ENCODE measurements around the gene EVX2. TPM values are rescaled to one million over a fixed set of nuclear protein-coding genes. Genes with fewer than 3 reads are reported as not detected.

Gene EVX2
- total and polyA plus RNA-seq, 2 donors (not counting 1 experiment from before 2014, with no cell fraction given), result not detected

GRCh38 chr2:176099728-176100546 lies 16.2 kb upstream of the EVX2 start, which contains the start of gene HOXD12:
TSS of gene HOXD12 (plus strand) at chr2:176099795. CDS start at chr2:176099802, 7 bp downstream.
- intact Hi-C loops (cut with micrococcal nuclease), result loop anchor here (10.0 kb wide), 1 partner anchor 1765 kb away; the partner anchor contains the start of gene SP9
- peak; percentile 26 for DNase-seq

More at GRCh38 chr2:176099728-176100546, 16.2 kb upstream of the EVX2 start, which contains the start of gene HOXD12:
- ChIA-PET CTCF (interaction anchor here (0.6 to 4.7 kb wide), 3 partner anchors 33 to 1048 kb away, joined by 3 to 72 read pairs (median 5); no protein-coding TSS in a partner anchor), POLR2A (no interaction called here)
- no peak within 1 kb of the TSS for H2AFZ ChIP-seq (ENCODE audit: insufficient read depth, low read depth, low read length, poor library complexity, severe bottlenecking)
- H3K27me3 ChIP-seq (replicated peaks in 1 of 4; ENCODE audit: control extremely low read depth in 1 of 4, control insufficient read depth in 3 of 4, insufficient read depth in 4 of 4, low read length in 3 of 4), result peaks cover 0 to 96% (median 70%) of the 10 kb centered on the region in 4 experiments
- H4K20me1 ChIP-seq (ENCODE audit: control insufficient read depth, insufficient read depth, low read length, poor library complexity, severe bottlenecking), result no peaks in the 10 kb centered on the region
- peaks cover 18 to 39% of the 10 kb centered on the region in 2 donors for H3K4me1 ChIP-seq (ENCODE audit: control insufficient read depth in 2 of 2, insufficient read depth in 2 of 2, low read length in 2 of 2)
- Mint-ChIP-seq H3K9me3 (ENCODE audit: insufficient read depth) (no peaks in the 10 kb centered on the region), H3K27ac (no peak within 1 kb of the TSS), H3K4me1 (peaks cover 15% of the 10 kb centered on the region), H3K4me3 (no peak within 1 kb of the TSS), H3K27me3 (peaks cover 82% of the 10 kb centered on the region)
- no peaks in the 10 kb centered on the region for H3K36me3 ChIP-seq (replicated peaks in 1 of 2; ENCODE audit: control extremely low read depth in 1 of 2, control insufficient read depth in 1 of 2, extremely low read depth in 1 of 2, insufficient read depth in 2 of 2, low read length in 1 of 2)
- no peaks in the 10 kb centered on the region for H3K79me2 ChIP-seq (ENCODE audit: control insufficient read depth, insufficient read depth, low read length)
- no peak within 1 kb of the TSS for H3K4me2 ChIP-seq (replicated peaks; ENCODE audit: low read depth, low read length, poor library complexity, severe bottlenecking)
- ATAC-seq (ENCODE audit: low read depth), result no peak
- H3K27ac ChIP-seq (ENCODE audit: low read length in 2 of 2), result no peak within 1 kb of the TSS
- H3K4me3 ChIP-seq (ENCODE audit: control extremely low read depth in 1 of 5, extremely low read depth in 1 of 5, insufficient read depth in 1 of 5, low read depth in 2 of 5, low read length in 4 of 5), result no peak within 1 kb of the TSS
- H3K9ac ChIP-seq (ENCODE audit: low read length), result no peak within 1 kb of the TSS
- peaks cover 0 to 49% (median 0%) of the 10 kb centered on the region in 3 donors for H3K9me3 ChIP-seq (ENCODE audit: control extremely low read depth in 1 of 3, control insufficient read depth in 2 of 3, insufficient read depth in 1 of 3, low read length in 2 of 3)
- no peak for TF ChIP-seq CTCF (IDR thresholded peaks at IDR 0.05)
- no peak for TF ChIP-seq EZH2 (IDR thresholded peaks at IDR 0.05; ENCODE audit: borderline replicate concordance, insufficient read depth, low read depth, low read length, poor library complexity, severe bottlenecking)
- WGBS (ENCODE audit: insufficient coverage), result 15% methylated on average over 67 of the region's 70 CpGs
